Fibroblast of the conjunctiva (primary cell): ENCODE data around the gene ASPSCR1.
"Not testable (repeated sequence)": the region's sequence is repeated elsewhere in the genome, so short reads cannot be mapped to it uniquely, and the experiment has no call there.

Experiments used
- DNase-seq: peaks from one replicate; pipeline ENCODE4 v3.0.0-alpha.2; 2010; ENCODE audit warnings: low read depth

ASPSCR1 gene

DNA sequence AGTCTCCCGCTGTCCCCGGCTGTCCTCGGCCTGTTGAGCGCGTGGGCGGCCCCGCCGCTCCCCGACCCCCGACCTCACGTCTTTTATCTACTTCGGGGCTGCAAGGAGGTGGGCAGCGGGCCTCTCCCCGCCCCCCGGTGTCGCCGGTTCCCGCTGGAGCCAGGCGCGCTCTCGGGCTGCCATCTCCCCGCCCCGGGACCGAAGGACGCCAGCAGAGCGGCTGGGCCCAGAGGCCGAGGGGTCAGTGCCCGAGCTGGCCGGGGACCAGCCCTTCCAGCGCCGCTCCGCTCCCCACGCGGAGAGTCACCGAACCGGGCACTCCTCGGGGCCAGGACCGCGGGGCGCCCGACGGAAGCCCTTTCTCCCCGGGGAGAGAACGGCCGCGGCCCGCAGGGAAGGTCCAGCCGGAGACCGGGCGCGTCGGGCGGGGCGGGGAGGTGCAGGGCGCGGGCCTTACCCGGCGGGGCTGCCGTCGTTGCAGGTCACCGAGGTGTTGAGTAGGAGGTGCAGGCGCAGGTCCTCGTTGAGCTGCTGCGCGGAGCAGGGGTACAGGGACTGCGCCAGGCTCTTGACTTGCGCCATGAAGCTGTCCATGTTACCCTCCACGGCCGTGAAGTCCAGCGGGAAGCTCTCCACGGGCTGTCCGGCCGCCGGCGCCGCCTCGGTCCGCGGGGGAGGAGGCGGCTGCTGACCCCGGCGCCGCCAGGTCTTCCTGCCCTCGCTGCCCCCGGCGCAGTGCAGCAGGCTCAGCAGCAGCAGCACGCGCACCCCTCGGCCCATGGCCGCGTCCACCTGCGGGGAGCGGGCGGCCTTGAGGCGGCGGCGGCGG is 17.1 kb upstream of the ASPSCR1 start:
- DNase-seq = no peak

DNA sequence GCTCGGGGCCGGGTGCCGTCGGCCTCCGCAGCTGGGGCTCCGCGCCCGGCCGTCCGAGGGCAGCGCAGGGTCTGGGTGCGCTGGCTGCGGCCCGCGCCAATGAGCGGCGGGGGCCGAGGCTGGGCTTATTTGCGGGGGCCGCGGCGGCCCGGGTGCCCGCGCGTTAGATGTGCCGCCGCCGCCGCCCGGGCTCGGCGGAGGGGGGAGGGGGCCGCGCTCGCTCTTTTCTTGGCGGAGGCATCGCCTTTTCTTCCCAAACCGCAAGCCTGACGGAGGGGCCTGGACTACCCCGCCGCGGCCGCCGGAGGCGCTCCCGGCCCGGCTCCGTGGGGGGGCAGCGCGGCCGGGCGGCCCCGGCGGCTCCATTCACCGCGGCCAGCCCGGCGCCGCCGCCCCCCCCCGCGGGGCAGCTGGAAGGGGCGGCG is 16.3 kb upstream of the ASPSCR1 start, which contains the start of gene NOTUM:
NOTUM (minus strand) TSS at position 101 of the 425 bp plus-strand sequence. CDS start 278 bp downstream, outside the sequence.
- no peak for DNase-seq

DNA sequence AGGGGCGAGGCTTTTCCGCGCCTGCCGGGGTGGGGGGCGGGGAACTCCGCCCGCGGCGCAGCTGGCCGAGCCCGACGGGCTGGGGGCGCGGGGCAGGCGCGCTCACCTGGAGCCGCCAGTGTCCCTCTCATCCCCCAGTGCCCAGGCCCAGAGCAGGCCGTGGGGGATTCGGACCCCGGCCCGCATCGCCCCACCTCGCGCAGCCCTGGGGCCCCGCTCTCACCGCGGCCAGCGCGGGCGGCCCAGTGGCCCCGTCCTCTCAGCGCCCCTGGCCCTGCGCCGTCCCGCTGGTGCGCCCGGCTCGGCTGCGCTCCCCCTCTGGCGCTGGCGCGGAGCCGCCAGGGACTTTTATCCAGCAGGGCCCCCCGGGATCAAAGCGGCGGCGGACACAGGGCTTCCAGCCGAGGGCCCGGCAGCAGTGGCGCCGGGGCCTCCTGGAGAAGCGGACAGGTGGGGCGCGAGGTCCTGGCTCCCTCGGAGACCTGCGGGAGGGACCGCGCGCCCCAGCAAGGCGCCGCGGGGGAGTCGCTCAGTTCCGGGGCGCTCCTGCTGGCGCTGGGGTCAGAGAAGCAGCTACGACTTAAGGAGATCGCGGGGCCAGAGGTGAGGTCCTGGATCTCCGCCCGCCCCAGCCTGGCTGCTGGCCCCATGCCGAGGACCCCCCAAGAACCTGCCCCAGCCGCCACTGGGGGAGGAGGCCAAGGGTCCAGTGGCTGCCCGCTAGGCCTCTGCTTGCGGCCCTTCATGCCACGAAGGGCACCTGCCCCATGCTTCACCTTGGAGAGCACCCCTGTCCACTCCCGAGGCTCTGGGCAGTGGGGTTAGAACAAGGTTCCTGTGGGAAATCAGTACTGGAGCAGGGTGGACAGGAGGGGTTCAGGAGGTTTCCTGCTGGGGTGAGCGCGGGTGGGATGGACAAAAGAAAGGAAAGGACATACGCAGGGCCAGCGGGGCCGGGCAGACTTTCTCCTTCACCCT is 15.6 kb upstream of the ASPSCR1 start:
- no peak for DNase-seq

DNA sequence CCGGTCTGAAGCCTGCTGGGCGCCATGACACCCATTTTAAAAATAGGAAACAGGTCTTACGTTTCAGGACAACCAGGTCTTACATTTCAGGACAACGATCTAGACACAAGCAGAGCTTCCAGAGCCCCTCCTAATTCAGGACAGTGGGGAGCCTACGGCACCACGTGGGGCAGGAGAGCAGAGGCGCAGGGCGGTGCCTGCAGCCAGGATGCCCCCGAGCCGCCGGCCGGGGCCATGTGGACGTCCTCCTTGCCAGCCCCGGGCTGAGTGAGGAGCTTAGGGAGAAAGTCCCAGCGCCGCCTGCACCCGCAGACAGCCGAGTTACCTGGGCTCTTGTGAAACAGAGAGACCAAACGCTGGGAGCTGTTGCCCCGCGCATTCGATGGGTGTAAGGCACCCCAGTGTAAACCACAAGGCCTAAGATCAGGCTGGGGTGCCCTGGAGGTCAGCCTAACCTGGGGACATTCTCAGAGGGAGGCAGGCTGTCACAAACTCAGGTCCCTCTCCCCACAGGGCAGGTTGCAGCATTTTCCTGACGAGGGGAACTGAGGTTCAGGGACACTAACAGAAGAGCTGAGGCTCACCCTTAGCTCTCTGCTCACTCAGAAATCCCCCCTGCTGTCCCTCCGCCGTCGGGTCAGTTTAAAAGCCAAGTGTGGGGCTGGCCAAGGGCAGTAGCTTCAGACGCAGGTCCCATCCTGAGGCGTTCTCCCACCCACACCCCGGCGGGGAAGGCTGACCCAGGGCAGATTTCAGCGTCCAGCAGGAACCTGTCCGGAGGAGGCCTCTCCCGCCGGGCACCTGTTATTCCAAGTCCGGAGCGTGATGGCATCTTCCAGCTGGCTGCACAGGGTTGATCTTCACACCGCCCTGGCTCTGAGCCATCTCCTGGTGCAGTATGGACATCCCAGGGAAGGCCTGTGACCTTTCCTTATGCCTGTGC is 14.7 kb upstream of the ASPSCR1 start:
- no peak for DNase-seq

DNA sequence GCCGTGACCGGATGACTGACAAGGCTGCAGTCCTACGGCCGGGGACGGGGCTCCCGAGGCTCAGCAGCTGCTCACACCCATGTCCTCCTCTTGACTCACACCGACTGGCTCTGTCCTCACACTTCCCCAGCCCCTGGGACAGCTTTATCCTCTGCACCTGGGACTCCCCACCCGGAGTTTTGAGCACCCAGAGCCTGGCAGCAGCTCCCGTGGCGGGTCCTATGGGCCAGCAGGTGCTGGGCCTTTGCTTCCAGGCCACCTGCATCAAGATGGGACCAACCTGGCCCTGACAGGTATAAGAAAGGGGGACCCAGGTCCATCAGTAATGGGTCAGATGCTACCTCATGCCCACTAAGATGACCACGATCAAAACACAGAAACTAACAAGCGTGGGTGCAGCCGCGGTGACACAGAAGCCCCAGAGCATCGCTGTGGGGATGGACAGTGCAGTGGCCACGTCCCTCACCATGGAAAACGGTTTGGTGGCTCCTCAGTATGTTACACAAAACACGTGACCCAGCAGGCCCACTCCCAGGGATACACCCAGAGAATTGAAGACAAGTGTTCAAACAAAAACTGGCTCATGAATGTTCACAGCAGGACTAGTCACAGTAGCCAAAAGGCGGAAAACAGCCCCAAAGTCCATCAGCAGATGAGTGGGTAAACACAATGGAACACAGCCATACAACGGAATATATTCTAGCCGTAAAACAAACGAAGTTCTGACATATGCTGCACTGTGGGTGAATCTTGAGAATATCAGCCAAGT is 13.2 kb upstream of the ASPSCR1 start:
- DNase-seq = no peak

DNA sequence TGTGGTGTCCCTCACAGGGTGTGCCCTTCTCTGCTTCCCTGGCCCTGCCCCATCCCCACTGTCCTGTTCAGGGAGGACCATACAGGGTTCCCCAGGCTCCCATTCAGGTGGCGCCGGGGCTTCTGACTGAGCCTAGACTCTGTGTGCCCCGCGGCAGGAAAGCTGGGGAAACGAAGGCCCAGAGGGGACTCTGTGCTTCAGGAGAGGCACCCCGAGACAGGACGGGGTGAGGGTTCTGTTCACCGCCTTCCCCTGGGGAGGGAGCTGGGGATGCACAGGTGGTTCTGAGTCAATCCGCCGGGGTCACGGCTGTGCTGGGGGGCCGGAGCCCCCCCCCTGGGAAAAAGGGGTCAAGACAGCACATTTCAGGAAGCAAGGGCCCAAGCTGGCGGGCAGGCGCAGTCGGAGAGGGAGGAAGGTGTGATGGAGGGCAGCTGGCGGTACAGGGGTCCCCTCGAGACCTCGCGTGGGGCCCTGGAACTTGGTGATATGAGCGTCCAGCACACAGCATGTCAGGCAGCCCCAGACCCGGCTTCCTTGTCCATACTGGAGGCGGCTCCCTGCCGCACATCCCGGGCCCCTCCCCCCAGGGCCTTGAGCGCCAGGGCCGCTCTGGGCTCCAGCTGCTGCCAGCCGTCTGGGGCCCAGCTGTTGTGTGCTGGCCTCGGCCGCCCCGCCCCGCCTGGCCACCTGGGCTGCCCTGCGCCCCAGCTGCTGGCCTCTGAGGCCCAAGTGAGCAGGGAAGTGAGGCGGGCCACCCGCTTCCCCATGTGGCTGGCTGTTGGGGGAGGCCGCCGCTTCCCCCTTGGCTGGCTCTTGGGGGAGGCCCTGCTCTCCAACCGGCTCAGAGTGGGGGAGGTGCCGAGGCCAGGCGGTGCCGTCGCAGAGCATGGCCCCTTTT is 10.8 kb upstream of the ASPSCR1 start:
- peak; percentile 30 for DNase-seq

DNA sequence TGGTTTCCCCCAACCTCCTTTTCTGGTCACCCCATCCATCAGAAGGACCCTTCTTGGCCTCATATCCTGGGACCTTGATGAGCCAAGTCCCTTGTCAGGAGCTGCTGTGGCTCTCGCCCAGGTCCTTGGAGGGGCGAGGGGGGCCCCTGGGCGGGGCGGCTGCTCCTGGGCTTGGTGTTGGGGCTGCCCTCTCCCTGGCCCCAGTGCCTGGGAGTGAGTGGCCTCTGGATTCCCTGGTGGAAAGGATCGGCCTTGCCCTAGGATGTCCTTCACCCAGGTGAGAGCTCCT is 10.2 kb upstream of the ASPSCR1 start:
- DNase-seq = no peak

DNA sequence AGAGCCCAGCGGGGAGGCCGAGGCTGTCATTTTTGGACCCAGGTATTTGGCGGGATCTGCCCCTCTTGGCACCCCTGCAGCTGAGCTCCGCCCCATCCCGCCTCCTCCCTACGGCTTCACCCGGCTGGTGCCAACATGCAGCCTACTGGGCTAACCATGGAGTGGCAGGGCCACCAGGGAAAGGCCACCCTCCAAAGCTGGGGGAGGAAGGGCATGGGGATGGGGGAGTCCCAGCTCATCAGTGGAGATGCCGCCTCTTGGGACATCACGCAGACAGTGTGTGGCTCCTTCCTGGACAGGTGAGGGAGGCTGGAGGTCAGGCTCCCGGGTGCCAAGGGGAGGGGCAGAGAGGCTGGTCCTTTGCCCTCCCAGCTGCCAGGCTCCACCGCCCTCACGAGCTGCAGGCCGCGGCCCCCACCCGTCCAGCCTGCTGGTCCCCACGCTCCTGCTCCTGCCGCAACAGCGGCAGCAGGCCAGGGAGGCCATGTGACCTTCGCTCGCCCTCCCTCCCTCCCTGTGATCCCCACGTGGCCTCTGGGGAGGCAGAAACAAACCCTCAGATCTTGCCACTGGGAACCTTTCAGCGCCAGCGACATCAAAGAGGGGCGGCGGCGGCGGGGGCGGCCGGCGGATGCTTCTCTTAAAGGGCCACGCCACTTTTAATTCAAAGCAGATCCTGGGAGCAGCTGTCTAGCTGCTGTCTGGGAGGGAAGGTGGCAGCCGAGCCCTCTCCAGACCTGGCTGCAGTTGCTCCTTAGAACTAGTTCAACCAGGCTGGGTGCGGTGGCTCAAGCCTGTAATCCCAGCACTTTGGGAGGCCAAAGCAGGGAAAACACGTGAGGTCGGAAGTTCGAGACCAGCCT is 9.7 kb upstream of the ASPSCR1 start:
- peak; percentile 14 for DNase-seq

DNA sequence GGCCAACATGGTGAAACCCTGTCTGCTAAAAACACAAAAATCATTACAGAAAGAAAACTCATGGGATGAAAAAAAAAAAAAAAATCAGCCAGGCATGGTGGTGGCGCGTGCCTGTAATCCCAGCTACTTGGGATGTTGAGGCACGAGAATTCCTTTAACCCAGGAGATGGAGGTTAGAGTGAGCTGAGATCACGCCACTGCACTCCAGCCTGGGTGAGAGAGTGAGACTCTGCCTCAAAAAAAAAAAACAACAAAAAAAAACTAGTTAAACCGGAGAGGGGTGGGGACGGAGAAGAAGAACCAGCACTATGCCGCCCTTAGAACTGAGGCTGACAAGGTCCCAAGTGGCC is 9.1 kb upstream of the ASPSCR1 start:
- no peak for DNase-seq

DNA sequence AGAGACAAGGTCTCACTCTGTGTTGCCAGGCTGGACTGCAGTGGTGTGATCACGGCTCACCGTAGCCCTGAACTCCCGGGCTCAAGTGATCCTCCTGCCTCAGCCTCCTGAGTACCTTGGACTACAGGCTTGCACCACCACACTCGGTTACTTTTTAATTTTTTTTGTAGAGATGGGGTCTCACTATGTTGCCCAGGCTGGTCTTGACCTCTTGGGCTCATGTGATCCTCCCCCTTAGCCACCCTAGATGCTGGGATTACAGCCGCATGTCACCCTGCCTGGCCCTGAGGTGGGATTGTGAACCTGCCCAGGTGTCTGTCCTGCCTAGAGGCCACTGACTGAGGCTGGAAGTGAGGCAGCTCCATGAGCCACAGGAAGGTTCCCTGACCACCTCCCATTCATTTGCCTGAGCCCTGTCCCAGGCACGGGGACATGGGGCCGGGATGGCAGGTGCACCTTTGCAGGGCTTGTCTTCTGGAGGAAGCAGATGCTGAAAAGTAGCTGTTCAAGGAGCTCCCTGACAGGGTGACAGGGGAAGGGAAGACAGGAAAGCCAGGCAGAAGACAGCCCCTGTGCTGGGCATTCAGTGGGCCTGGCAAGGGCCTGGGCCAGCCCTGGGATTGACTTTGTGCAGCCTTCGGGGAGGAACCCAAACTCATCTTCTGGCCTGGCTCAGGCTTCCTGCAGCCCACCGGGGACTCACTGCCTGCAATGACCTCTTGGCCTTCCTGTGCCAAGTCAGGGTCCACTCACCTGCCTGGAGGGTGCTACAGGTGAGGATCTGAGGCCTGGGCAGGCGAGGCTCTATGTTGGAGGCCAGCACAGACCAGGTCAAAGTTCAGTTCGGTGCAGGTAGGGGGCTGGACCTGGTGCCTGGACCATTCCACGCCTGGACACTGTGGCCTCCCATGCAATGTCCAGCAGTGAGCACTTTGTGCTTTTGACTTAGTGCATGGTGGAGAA is 8.3 kb upstream of the ASPSCR1 start:
- DNase-seq = no peak

DNA sequence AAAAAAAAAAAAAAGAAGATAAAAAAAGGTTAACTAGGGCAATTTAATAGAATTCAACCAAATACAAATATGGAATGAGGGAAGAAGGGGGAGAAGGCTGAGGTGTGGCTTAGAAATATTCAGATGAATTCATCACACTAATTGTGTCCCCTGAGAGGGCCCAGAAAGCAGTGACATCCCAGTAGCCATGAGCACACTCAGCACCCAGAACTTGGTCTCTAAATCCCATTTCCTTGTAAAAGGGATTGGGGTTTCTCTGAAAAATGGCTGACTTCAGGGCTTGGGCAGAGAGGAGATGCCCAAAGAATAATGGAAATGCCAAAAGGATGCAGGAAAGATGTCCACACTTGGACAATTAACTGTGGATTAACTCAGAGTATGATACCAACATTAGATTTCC is 4.0 kb upstream of the ASPSCR1 start:
- DNase-seq = no peak

DNA sequence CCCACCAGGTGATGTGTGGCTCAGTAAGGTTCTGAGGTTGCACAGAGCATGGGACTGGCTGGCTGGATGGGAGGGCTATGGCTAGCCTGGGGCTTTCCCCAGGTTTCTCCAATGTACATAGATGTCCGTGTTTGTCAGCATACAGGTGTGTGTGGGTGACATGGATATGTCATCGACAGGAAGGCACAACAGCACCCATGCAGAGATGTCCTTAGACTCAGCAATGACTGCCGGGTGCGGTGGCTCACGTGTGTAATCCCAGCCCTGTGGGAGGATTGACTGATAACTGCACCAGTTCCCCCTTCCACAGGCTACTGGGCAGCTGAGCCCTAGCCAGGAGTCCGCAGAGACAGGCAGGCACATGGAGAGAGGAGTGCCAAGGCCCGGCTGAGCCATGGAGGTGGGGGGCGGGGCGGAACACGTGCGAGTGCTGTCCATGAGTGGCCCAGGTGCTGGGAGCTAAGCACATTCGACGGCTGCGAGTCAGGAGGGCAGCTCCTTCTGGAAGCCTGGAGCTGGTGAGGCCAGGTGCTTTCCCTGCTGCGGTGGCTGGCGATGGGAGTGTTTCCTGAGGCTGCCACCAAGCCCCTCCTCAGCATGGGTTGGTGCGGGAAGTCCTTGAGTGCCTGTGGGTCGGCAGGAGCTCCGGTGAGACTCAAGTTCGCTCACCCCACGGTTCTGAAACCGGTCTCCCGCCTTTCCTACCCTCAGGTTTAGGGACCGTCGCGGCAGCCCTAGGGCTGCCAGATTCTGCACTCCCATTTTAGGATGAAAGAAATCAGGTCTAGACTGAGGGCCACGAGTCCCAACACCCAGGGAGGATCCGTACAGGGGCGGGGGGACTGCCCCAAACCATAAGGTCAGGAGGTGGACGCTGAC is 858 bp upstream of the ASPSCR1 start:
- no peak for DNase-seq

DNA sequence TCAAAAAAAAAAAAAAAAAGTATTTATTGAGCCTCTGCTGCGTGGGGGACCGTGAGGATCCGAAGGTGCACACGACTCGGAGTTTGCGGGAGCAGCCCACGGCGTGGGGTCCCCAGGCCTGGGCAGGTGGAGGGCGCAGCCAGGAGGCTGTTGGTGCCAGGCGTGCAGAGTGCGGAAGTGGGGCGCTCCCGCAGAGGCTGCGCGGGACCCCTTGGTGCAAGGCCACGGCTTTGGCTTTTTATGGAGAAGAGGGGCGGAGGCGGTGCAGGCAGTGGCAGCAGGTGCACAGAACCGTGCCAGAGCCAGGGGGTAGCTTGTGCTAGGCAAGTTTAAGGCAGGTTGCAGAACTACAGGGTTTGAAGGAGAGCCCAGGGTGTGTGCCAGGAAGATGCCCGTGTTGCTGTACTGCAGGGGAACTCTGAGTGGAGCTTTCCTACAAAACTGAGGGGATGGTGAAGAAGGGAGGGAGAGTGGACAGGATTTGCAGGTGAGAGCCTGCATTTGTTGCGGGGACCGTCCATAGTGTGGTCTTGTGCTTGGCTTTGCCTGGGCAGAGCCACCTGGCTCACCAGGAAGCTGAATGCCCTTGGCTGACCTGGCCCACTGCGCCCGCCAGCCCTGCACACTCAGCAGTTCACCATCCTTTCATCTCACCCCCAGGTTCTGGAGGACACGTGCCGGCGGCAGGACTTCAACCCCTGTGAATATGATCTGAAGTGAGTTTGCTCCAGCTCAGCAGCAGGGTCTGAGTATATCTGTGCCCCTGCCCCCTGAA is 1.3 kb downstream of the ASPSCR1 start:
- DNase-seq = no peak

DNA sequence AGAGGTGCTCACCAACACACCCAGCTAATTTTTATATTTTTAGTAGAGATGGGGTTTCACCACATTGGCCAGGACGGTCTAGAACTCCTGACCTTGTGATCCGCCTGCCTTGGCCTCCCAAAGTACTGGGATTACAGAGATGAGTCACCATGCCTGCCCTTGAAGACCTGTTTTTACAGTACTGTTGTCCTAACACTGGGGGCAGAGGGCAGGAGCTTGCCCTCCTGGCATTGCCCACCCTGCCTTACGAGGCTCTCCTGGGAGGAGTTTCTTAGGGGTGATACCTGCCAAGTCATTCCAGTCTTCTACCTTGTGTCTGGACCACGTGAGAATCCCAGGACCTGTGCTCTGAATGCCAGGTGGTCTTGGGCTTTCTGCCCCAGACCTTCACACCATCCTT is 2.7 kb downstream of the ASPSCR1 start:
- DNase-seq = no peak

DNA sequence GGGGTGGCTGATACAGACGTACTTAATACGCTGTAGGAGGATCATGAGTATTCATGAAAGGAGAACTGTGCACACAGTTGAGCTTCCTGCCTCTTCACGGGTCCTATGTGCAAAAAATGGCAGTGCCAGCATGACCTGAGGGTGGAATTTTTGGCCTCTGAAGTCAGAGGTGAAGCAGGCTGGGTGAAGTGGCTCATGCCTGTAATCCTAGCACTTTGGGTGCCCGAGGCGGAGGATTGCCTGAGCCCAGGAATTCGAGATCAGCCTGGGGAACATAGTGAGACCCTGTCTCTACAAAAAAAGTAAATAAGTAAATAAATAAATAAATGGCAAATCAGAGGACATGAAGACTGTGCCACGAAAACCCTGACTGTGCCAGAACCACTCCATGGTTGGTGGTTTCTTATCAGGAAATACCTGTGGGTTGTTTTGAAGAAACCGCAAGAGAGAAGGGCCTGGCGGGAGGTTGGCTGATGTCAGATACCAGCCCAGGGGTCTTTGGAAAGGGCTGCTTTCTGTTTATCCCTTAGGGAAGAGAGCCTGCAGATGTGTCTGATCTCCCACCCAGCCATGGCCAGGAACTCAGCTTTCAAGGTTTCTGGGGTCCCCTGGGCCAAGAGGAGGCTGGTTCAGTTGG is 3.4 kb downstream of the ASPSCR1 start:
- DNase-seq = no peak

DNA sequence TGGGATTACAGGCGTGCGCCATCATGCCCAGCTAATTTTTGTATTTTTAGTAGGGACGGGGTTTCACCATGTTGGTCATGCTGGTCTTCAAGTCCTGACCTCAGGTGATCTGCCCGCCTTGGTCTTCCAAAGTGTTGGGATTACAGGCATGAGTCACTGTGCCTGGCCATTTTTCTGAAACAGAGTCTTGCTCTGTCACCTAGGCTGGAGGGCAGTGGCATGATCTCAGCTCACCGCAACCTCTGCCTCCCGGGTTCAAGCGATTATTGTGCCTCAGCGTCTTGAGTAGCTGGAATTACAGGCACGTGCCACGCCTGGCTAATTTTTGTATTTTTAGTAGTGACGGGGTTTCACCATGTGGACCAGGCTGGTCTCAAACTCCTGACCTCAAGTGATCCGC is 4.1 kb downstream of the ASPSCR1 start:
- DNase-seq = not testable (repeated sequence)
